Subcutaneous adipose tissue (tissue), 4 donors: ENCODE data around the gene SFI1. TPM values are rescaled to one million over a fixed set of nuclear protein-coding genes. Genes with fewer than 3 reads are reported as not detected.

Source experiments
- total RNA-seq, 4 donors: library from RNA; depleted of rRNA; stranded (reverse); fragments of >200 nt; gene quantifications; one replicate each; pipeline ENCODE4 v1.1.0, GENCODE V29; 2016
- TF ChIP-seq, protein P1 (sequence below): fragments of 450-650 bp; IDR thresholded peaks from one replicate; pipeline ENCODE4 v1.5.1; 2016; ENCODE audit warnings: low read depth, mild to moderate bottlenecking, control low read depth, antibody characterized with exemption, moderate library complexity

SFI1 gene, protein sequence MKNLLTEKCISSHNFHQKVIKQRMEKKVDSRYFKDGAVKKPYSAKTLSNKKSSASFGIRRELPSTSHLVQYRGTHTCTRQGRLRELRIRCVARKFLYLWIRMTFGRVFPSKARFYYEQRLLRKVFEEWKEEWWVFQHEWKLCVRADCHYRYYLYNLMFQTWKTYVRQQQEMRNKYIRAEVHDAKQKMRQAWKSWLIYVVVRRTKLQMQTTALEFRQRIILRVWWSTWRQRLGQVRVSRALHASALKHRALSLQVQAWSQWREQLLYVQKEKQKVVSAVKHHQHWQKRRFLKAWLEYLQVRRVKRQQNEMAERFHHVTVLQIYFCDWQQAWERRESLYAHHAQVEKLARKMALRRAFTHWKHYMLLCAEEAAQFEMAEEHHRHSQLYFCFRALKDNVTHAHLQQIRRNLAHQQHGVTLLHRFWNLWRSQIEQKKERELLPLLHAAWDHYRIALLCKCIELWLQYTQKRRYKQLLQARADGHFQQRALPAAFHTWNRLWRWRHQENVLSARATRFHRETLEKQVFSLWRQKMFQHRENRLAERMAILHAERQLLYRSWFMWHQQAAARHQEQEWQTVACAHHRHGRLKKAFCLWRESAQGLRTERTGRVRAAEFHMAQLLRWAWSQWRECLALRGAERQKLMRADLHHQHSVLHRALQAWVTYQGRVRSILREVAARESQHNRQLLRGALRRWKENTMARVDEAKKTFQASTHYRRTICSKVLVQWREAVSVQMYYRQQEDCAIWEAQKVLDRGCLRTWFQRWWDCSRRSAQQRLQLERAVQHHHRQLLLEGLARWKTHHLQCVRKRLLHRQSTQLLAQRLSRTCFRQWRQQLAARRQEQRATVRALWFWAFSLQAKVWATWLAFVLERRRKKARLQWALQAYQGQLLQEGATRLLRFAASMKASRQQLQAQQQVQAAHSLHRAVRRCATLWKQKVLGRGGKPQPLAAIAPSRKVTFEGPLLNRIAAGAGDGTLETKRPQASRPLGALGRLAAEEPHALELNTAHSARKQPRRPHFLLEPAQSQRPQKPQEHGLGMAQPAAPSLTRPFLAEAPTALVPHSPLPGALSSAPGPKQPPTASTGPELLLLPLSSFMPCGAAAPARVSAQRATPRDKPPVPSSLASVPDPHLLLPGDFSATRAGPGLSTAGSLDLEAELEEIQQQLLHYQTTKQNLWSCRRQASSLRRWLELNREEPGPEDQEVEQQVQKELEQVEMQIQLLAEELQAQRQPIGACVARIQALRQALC
- 10 to 100 TPM in 3 of 4 donors, 1 to 10 TPM in 1; 7.8 to 28.3 (median 23.2) TPM for total RNA-seq

DNA sequence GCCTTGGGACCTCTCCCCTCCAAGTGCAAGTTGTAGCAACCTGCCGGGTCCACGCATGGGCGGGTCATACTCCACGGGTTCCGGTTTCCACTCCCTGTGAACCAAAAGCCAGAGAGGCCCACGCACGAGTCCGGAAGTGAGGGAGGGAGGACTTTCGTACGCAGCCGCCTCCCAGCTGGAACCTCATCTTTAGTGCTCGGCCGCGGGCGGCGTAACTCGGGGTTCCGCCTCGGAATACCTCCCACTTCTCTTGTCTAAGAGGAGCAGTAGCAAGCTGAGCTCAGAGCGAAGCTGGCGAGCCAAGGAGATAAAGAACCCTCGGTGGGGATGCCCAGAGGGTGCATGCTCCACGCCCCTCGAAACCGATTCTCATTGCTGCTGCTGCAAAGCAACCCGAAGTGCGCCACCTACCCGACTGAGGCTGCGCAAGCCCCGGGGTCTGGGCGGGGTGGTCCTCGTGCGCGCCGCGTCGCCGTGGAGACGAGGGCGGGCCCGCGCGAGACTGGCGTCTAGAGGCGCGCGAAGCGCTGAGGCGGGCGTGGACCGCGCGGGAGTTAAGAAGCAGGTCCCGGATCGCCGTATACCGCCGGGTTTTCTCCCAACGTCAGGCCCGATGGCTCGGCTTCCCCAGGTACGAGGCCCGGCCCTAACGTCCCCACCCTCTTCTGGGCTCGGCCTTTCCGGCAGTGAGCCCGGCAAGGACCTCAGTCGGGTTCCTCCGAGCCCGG, at the start of gene SFI1:
TSS of gene SFI1 (plus strand) at position 530 of the 728 bp plus-strand sequence. CDS start 11,749 bp downstream, outside the sequence.
- TF ChIP-seq, protein P1, sequence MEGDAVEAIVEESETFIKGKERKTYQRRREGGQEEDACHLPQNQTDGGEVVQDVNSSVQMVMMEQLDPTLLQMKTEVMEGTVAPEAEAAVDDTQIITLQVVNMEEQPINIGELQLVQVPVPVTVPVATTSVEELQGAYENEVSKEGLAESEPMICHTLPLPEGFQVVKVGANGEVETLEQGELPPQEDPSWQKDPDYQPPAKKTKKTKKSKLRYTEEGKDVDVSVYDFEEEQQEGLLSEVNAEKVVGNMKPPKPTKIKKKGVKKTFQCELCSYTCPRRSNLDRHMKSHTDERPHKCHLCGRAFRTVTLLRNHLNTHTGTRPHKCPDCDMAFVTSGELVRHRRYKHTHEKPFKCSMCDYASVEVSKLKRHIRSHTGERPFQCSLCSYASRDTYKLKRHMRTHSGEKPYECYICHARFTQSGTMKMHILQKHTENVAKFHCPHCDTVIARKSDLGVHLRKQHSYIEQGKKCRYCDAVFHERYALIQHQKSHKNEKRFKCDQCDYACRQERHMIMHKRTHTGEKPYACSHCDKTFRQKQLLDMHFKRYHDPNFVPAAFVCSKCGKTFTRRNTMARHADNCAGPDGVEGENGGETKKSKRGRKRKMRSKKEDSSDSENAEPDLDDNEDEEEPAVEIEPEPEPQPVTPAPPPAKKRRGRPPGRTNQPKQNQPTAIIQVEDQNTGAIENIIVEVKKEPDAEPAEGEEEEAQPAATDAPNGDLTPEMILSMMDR = no peak

DNA sequence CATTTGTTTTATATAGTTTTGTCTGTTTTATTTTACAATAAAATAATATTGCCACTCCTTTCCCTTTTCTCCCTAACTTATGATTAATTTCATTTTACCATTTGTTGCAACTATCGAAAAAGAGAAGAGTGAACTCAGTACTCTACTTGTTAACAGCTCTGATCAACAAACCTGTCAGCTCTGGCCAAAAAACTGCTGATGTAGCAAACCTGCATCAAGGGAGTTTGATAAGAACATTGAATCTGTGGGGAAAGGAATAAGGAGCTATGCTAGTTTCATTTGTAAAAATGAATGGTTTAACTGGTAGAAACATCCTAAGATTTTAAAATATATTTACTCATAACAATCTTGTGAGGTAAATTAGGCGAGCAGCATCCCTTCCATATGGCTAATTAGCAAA, 49.6 kb upstream of the SFI1 start:
- TF ChIP-seq, protein P1 = no peak

DNA sequence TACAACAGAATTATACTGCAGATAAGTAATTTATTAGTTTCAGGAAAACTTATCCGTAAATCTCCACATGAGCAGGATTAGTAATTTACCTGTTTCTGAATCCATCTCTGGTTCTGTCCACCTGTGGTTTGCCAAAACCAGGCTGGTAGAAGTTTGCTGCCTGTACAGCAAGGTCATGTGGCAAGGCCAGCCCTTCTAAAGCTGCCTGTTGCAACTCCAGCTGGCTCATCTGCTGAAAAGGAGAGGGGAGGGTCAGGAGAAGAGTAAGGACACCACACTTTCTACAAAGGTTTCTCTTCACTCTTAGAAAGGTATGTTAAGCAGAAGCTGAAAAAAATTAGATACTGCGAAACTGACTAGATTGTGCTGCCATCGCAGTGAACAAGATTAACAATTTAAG, 49.0 kb upstream of the SFI1 start:
- TF ChIP-seq, protein P1 = no peak

DNA sequence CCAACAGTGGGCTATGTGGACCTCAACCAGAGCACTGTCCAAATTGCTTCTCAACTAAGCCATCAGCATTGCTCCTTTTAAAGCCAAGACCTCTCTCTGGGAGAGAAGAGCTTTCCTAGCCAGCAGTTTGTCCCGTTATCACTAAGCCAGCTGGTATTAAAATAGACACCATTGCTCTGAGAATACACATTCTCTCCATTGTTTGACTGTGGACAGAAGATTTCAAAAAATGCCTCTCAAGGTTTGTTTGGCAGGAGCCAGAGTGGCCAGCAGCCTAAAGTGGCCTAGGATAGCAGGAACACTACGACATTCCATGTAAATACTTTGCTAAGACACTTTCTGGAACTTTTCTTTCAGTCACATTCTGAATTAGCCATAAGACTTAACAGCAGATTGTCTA, 48.0 kb upstream of the SFI1 start:
- TF ChIP-seq, protein P1 = no peak

DNA sequence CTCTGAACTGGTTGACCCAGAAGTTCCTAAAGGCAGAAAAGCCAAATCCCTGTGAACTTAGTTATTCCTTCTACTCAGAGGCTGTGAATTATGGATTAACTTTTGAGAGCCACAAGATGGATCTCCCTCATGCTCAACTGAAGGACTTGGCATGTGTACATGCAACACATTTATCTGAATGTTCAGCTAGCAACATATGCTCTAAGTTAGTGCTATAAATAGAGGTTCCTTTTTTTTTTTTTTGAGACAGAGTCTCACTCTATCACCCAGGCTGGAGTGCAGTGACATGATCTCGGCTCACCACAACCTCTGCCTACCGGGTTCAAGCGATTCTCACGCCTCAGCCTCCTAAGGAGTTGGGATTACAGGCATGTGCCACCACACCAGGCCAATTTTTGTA, 46.8 kb upstream of the SFI1 start:
- TF ChIP-seq, protein P1 = no peak

DNA sequence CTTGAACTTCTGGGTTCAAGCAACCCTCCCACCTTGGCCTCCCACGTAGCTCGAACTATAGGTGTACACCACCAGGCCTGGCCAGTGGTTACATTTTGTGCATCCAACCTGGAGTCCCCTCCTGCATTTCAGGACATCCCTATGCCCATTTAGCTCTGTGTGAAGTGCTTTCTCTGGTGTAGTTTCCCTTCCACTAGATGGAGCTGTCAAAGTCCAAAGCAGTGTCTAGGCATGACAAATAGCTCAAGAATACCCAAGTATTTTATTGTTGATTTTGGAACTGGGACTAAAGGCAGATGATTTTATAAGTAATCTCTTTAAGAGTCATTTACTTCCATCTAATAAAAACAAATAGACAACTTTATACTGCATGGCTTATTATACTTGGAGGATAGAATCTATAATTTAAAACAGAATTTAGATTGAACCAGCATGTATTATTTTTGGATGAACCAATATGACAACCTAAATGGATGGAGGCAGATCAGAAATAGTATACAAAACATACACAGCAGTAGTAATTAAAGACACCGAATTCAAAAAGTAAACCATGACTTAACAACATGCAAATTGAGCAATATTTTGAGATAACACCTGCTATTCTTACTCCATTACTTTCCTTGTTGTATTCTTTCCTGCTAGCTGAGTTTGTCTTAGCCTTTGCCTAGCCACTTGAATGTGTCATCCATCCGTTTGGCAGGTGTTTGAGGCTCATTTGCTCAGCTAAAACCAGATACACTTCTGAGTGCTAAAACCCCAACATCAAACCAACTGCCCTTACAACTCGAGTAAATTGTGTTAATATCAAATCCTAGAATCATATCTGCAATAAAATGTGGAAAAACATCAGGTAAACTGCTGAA, 44.4 kb upstream of the SFI1 start:
- TF ChIP-seq, protein P1 = no peak
